ENCODE results near the gene IQSEC1. TPM values are rescaled to one million over a fixed set of nuclear protein-coding genes. Genes with fewer than 3 reads are reported as not detected.

The IQSEC1 gene
- total RNA-seq, 1 experiment from 2014 or later: 13.0 TPM

DNA sequence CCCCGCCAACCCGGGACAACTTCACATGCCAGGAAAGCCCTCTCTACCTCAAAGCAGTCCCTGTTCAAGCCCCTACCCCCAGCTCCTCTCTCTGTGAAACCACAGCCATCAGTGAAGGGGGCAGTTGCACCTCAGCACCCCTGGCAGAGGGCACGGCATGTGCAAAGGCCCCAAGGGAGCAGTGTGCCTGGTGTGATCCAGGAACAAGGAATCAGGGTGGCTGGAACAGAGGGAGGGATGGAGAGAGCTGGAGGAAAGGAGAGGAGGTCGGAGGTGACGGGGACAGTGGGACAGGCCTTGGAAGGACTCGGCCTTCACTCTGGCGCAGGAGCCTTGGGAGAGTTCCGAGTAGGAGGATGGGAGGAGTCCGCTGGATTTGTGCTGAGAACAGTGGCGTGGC, 26.5 kb upstream of the IQSEC1 start:
- no peaks in the 10 kb centered on the region for H3K36me3 ChIP-seq (ENCODE audit: insufficient read depth, low read length, poor library complexity, severe bottlenecking)
- H3K27me3 ChIP-seq (replicated peaks; ENCODE audit: insufficient read depth, low read depth, low read length, poor library complexity): no peaks in the 10 kb centered on the region
- TF ChIP-seq, protein P1, sequence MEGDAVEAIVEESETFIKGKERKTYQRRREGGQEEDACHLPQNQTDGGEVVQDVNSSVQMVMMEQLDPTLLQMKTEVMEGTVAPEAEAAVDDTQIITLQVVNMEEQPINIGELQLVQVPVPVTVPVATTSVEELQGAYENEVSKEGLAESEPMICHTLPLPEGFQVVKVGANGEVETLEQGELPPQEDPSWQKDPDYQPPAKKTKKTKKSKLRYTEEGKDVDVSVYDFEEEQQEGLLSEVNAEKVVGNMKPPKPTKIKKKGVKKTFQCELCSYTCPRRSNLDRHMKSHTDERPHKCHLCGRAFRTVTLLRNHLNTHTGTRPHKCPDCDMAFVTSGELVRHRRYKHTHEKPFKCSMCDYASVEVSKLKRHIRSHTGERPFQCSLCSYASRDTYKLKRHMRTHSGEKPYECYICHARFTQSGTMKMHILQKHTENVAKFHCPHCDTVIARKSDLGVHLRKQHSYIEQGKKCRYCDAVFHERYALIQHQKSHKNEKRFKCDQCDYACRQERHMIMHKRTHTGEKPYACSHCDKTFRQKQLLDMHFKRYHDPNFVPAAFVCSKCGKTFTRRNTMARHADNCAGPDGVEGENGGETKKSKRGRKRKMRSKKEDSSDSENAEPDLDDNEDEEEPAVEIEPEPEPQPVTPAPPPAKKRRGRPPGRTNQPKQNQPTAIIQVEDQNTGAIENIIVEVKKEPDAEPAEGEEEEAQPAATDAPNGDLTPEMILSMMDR (conservative IDR thresholded peaks at IDR 0.05; ENCODE audit: low read depth, low read length): no peak
- no peak for TF ChIP-seq EZH2 (IDR thresholded peaks at IDR 0.05; ENCODE audit: borderline replicate concordance, low read depth, low read length, poor library complexity, severe bottlenecking)
- no peak overlapping the region for H3K27ac ChIP-seq (ENCODE audit: low read depth, low read length, poor library complexity, severe bottlenecking)
- ChIA-PET CTCF (no interaction called here), POLR2A (ENCODE audit: low non-redundant PET) (no interaction called here)
- BruUV-seq (replicated peaks): no TSS peak
- no peak for DNase-seq (ENCODE audit: low spot score)
- H3K9me3 ChIP-seq (ENCODE audit: low read depth, low read length, poor library complexity, severe bottlenecking): no peaks in the 10 kb centered on the region
- no peaks in the 10 kb centered on the region for H3K4me1 ChIP-seq (ENCODE audit: insufficient read depth, low read length, poor library complexity, severe bottlenecking)
- intact Hi-C loops (cut with micrococcal nuclease; ENCODE audit: unreplicated experiment): no loop called here
- no peak overlapping the region for H3K4me3 ChIP-seq (ENCODE audit: low read depth, low read length, poor library complexity, severe bottlenecking)

GRCh38 chr3:13098192-13098988, 25.2 kb upstream of the IQSEC1 start:
- ChIA-PET CTCF (no interaction called here), POLR2A (ENCODE audit: low non-redundant PET) (no interaction called here)
- intact Hi-C loops (cut with micrococcal nuclease; ENCODE audit: unreplicated experiment): no loop called here
- H3K4me3 ChIP-seq (ENCODE audit: low read depth, low read length, poor library complexity, severe bottlenecking): no peak overlapping the region
- H3K4me1 ChIP-seq (ENCODE audit: insufficient read depth, low read length, poor library complexity, severe bottlenecking): no peaks in the 10 kb centered on the region
- no peak for DNase-seq (ENCODE audit: low spot score)
- H3K36me3 ChIP-seq (ENCODE audit: insufficient read depth, low read length, poor library complexity, severe bottlenecking): no peaks in the 10 kb centered on the region
- no peaks in the 10 kb centered on the region for H3K27me3 ChIP-seq (replicated peaks; ENCODE audit: insufficient read depth, low read depth, low read length, poor library complexity)
- no peak for TF ChIP-seq EZH2 (IDR thresholded peaks at IDR 0.05; ENCODE audit: borderline replicate concordance, low read depth, low read length, poor library complexity, severe bottlenecking)
- no peaks in the 10 kb centered on the region for H3K9me3 ChIP-seq (ENCODE audit: low read depth, low read length, poor library complexity, severe bottlenecking)
- no peak overlapping the region for H3K27ac ChIP-seq (ENCODE audit: low read depth, low read length, poor library complexity, severe bottlenecking)
- BruUV-seq (replicated peaks): no TSS peak

DNA sequence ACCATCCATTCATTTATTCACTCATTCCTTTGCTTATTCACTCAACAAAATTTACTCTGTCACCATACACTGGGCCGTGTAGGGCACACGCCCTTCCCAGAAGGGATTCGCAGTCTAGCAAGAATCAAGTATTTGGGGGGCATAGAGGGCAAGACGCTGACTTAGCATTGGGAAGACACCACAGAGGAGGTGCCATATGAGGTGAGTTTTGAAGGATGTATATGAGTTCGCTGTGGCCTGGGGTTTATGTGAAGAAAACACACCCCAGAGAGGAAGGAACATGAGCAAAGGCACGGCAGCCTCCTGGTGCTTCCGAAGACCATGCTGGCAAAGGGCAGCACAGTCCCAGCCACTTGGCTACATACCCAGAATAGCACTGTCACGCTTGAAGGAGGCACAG, 23.1 kb upstream of the IQSEC1 start:
- TF ChIP-seq, protein P1 (conservative IDR thresholded peaks at IDR 0.05; ENCODE audit: low read depth, low read length): no peak
- no peak for TF ChIP-seq EZH2 (IDR thresholded peaks at IDR 0.05; ENCODE audit: borderline replicate concordance, low read depth, low read length, poor library complexity, severe bottlenecking)
- POLR2A ChIA-PET (ENCODE audit: low non-redundant PET): no interaction called here
- DNase-seq (ENCODE audit: low spot score): no peak
- Histone ChIP-seq H3K9me3 (ENCODE audit: low read depth, low read length, poor library complexity, severe bottlenecking) (no peaks in the 10 kb centered on the region), H3K4me3 (ENCODE audit: low read depth, low read length, poor library complexity, severe bottlenecking) (no peak overlapping the region), H3K27ac (ENCODE audit: low read depth, low read length, poor library complexity, severe bottlenecking) (no peak overlapping the region), H3K27me3 (replicated peaks; ENCODE audit: insufficient read depth, low read depth, low read length, poor library complexity) (no peaks in the 10 kb centered on the region), H3K4me1 (ENCODE audit: insufficient read depth, low read length, poor library complexity, severe bottlenecking) (no peaks in the 10 kb centered on the region), H3K36me3 (ENCODE audit: insufficient read depth, low read length, poor library complexity, severe bottlenecking) (no peaks in the 10 kb centered on the region)
- intact Hi-C loops (cut with micrococcal nuclease; ENCODE audit: unreplicated experiment): no loop called here
- CTCF ChIA-PET: interaction anchor here (0.7 kb wide), 1 partner anchor 10 kb away, joined by 7 read pairs; no protein-coding TSS in a partner anchor
- no TSS peak for BruUV-seq (replicated peaks)

Measured in A673 (cell line).